HEK293 (cell line): ENCODE results near the gene CD37.

Experiments used
- CTCF ChIA-PET: fragments of 350-600 bp; formaldehyde crosslinking; extraction: SDS; loops from one replicate; lab custom pipeline; 2021; ENCODE audit warnings: antibody characterized with exemption; lab: Yijun Ruan, JAX
- POLR2A ChIA-PET: fragments of 300-600 bp; formaldehyde crosslinking; extraction: SDS; loops from one replicate; lab custom pipeline; 2020; ENCODE audit warnings: antibody characterized with exemption, inconsistent platforms; lab: Yijun Ruan, JAX
- H3K27ac ChIP-seq: fragments of 200-500 bp; sonication (Bioruptor generic); 2 replicates; pipeline ENCODE4 v1.5.1; 2014; ENCODE audit warnings: low read depth, low read length, control low read depth, inconsistent platforms; ENCODE audit errors: extremely low read depth
- H3K36me3 ChIP-seq, 2 experiments: fragments of 200-500 bp in 1 of 2; sonication (Bioruptor generic) in 1 of 2; 1 replicate in 1 of 2; 2 replicates in 1 of 2; pipeline ENCODE4 v1.5.1; 2014 to 2017; ENCODE audit warnings: inconsistent platforms in 2 of 2, low read length in 2 of 2; ENCODE audit not compliant: control insufficient read depth in 2 of 2, insufficient read depth in 1 of 2
- H3K4me1 ChIP-seq: fragments of 200-500 bp; sonication (Bioruptor generic); 2 replicates; pipeline ENCODE4 v1.5.1; 2014; ENCODE audit warnings: mild to moderate bottlenecking, low read length, inconsistent platforms; ENCODE audit not compliant: control insufficient read depth, insufficient read depth
- H3K4me3 ChIP-seq: 2 replicates; pipeline ENCODE4 v1.5.1; 2011; ENCODE audit warnings: low read depth, mild to moderate bottlenecking, control low read depth, low read length, moderate library complexity
- H3K9me3 ChIP-seq: fragments of 200-500 bp; sonication (Bioruptor generic); 2 replicates; pipeline ENCODE4 v1.5.1; 2014; ENCODE audit warnings: low read depth, low read length, inconsistent platforms; ENCODE audit not compliant: control insufficient read depth, insufficient read depth
- BCL11B ChIP-seq: fragments of 450-650 bp; formaldehyde crosslinking; IDR thresholded peaks from 2 replicates; pipeline ENCODE4 v1.5.1; 2016; ENCODE audit warnings: low read depth, missing biosample characterization, missing genetic modification characterization
- SCRT2 ChIP-seq: fragments of 450-650 bp; formaldehyde crosslinking; IDR thresholded peaks from 2 replicates; pipeline ENCODE4 v1.5.1; 2016; ENCODE audit warnings: missing biosample characterization, missing genetic modification characterization
- ZBTB8A ChIP-seq: fragments of 450-650 bp; formaldehyde crosslinking; IDR thresholded peaks from 2 replicates; pipeline ENCODE4 v1.5.1; 2016; ENCODE audit warnings: missing biosample characterization, missing genetic modification characterization
- ZFP3 ChIP-seq: fragments of 450-650 bp; formaldehyde crosslinking; IDR thresholded peaks from 2 replicates; pipeline ENCODE4 v1.5.1; 2016; ENCODE audit warnings: low read depth, missing biosample characterization, missing genetic modification characterization
- ZNF10 ChIP-seq: fragments of 450-650 bp; formaldehyde crosslinking; IDR thresholded peaks from 2 replicates; pipeline ENCODE4 v1.5.1; 2017; ENCODE audit warnings: missing biosample characterization, missing genetic modification characterization
- ZNF350 ChIP-seq: fragments of 450-650 bp; formaldehyde crosslinking; IDR thresholded peaks from 2 replicates; pipeline ENCODE4 v1.5.0; 2017; ENCODE audit warnings: missing biosample characterization, mild to moderate bottlenecking, missing genetic modification characterization
- ZNF510 ChIP-seq: fragments of 450-650 bp; formaldehyde crosslinking; IDR thresholded peaks from 2 replicates; pipeline ENCODE4 v1.5.1; 2018; ENCODE audit warnings: mild to moderate bottlenecking, missing genetic modification characterization, missing biosample characterization; ENCODE audit not compliant: insufficient replicate concordance
- TF ChIP-seq, protein P1 (sequence below): fragments of 450-650 bp; formaldehyde crosslinking; IDR thresholded peaks from 2 replicates; pipeline ENCODE4 v1.5.1; 2016; ENCODE audit warnings: missing biosample characterization, missing genetic modification characterization
- TF ChIP-seq, protein P2 (sequence below): fragments of 450-650 bp; formaldehyde crosslinking; IDR thresholded peaks from 2 replicates; pipeline ENCODE4 v1.5.1; 2017; ENCODE audit warnings: missing biosample characterization, missing genetic modification characterization
- TF ChIP-seq, protein P3 (sequence below): fragments of 450-650 bp; formaldehyde crosslinking; IDR thresholded peaks from 2 replicates; pipeline ENCODE4 v1.5.1; 2016; ENCODE audit warnings: missing biosample characterization, missing genetic modification characterization
- TF ChIP-seq, protein P4 (sequence below): fragments of 450-650 bp; formaldehyde crosslinking; IDR thresholded peaks from 2 replicates; pipeline ENCODE4 v1.5.1; 2016; ENCODE audit warnings: missing biosample characterization, missing genetic modification characterization, borderline replicate concordance

Gene CD37

DNA sequence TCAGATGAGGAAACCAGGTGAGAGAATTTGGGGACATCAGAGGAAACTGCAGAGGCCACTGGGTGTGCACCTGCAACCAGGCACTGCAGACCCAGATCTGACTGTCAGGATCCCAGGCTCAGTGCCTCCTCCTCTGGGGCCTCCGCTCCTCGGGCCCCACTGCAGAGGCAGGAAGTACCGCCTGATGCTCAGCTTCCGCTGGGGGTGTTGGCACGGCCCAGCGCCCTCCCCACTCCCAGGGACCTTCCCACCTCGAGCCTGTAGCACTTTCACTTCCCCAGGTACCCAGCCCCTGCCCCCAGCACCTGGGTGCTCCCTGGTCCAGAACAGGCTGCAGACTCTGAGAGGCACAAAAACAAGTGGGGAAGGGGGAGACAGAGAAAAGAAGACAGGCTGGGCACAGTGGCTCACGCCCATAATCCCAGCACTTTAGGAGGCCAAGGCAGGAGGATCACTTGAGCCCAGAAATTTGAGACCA lies 1.4 kb upstream of the CD37 start:
- Histone ChIP-seq H3K27ac (no peak overlapping the region), H3K4me1 (no peaks in the 10 kb centered on the region), H3K9me3 (no peaks in the 10 kb centered on the region), H3K36me3 (peaks cover 0 to 4% of the 10 kb centered on the region in 2 experiments; a peak in 2 of 3 replicates), H3K4me3 (no peak overlapping the region)
- POLR2A ChIA-PET, result no interaction called here
- CTCF ChIA-PET, result interaction anchor here (0.7 kb wide), 1 partner anchor 125 kb away, joined by 3 read pairs; no protein-coding TSS in a partner anchor
- no peak for TF ChIP-seq ZBTB8A (tag by site-specific recombination)
- TF ChIP-seq ZFP3 (tag by site-specific recombination), result no peak
- TF ChIP-seq SCRT2, result no peak
- TF ChIP-seq, protein P1, sequence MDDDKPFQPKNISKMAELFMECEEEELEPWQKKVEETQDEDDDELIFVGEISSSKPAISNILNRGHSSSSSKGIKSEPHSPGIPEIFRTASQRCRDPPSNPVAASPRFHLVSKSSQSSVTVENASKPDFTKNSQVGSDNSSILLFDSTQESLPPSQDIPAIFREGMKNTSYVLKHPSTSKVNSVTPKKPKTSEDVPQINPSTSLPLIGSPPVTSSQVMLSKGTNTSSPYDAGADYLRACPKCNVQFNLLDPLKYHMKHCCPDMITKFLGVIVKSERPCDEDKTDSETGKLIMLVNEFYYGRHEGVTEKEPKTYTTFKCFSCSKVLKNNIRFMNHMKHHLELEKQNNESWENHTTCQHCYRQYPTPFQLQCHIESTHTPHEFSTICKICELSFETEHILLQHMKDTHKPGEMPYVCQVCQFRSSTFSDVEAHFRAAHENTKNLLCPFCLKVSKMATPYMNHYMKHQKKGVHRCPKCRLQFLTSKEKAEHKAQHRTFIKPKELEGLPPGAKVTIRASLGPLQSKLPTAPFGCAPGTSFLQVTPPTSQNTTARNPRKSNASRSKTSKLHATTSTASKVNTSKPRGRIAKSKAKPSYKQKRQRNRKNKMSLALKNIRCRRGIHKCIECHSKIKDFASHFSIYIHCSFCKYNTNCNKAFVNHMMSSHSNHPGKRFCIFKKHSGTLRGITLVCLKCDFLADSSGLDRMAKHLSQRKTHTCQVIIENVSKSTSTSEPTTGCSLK (tag by site-specific recombination), result no peak
- no peak for TF ChIP-seq ZNF350 (tag by site-specific recombination)
- no peak for TF ChIP-seq ZNF10 (tag by site-specific recombination)

DNA sequence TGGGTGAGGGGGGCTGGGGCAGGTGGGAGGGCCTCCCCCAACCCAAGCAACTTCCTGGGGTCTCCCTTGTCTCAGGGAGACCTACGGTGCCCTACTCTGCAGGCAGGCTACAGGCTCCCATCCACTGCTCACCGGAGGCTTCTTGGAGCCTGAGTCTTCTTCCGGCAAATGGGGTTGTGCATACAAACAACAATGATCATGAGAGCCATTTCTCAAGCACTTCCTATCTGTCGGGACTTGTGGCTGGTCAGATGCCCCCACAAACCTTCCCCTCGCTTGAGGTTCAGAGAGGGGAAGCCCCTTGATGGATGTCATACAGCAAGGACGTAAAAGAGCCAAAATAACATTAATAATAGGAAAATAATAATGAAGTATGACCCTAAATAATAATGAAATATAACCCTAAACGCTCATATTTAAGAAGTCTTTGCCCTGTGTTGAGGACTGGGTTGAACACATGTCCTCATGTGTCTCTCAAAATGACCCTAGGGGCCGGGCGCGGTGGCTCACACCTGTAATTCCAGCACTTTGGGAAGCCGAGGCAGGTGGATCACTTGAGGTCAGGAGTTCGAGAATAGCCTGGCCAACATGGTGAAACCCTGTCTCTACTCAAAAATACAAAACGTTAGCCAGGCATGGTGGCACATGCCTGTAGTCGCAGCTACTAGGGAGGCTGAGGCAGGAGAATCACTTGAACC lies 727 bp downstream of the CD37 start:
- TF ChIP-seq BCL11B (tag by site-specific recombination) (no peak), ZNF510 (tag by site-specific recombination) (no peak)
- TF ChIP-seq, protein P2, sequence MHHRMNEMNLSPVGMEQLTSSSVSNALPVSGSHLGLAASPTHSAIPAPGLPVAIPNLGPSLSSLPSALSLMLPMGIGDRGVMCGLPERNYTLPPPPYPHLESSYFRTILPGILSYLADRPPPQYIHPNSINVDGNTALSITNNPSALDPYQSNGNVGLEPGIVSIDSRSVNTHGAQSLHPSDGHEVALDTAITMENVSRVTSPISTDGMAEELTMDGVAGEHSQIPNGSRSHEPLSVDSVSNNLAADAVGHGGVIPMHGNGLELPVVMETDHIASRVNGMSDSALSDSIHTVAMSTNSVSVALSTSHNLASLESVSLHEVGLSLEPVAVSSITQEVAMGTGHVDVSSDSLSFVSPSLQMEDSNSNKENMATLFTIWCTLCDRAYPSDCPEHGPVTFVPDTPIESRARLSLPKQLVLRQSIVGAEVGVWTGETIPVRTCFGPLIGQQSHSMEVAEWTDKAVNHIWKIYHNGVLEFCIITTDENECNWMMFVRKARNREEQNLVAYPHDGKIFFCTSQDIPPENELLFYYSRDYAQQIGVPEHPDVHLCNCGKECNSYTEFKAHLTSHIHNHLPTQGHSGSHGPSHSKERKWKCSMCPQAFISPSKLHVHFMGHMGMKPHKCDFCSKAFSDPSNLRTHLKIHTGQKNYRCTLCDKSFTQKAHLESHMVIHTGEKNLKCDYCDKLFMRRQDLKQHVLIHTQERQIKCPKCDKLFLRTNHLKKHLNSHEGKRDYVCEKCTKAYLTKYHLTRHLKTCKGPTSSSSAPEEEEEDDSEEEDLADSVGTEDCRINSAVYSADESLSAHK (tag by site-specific recombination), result no peak
- TF ChIP-seq, protein P3, sequence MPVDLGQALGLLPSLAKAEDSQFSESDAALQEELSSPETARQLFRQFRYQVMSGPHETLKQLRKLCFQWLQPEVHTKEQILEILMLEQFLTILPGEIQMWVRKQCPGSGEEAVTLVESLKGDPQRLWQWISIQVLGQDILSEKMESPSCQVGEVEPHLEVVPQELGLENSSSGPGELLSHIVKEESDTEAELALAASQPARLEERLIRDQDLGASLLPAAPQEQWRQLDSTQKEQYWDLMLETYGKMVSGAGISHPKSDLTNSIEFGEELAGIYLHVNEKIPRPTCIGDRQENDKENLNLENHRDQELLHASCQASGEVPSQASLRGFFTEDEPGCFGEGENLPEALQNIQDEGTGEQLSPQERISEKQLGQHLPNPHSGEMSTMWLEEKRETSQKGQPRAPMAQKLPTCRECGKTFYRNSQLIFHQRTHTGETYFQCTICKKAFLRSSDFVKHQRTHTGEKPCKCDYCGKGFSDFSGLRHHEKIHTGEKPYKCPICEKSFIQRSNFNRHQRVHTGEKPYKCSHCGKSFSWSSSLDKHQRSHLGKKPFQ (tag by site-specific recombination), result no peak
- TF ChIP-seq, protein P4, sequence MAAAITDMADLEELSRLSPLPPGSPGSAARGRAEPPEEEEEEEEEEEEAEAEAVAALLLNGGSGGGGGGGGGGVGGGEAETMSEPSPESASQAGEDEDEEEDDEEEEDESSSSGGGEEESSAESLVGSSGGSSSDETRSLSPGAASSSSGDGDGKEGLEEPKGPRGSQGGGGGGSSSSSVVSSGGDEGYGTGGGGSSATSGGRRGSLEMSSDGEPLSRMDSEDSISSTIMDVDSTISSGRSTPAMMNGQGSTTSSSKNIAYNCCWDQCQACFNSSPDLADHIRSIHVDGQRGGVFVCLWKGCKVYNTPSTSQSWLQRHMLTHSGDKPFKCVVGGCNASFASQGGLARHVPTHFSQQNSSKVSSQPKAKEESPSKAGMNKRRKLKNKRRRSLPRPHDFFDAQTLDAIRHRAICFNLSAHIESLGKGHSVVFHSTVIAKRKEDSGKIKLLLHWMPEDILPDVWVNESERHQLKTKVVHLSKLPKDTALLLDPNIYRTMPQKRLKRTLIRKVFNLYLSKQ (tag by site-specific recombination), result no peak
- TF ChIP-seq, all 188 proteins: peak for 0
- H3K36me3 ChIP-seq, result peaks cover 0 to 7% of the 10 kb centered on the region in 2 experiments; a peak in 2 of 3 replicates
- no peak overlapping the region for H3K27ac ChIP-seq
- ChIA-PET CTCF (no interaction called here), POLR2A (no interaction called here)
- no peak overlapping the region for H3K4me3 ChIP-seq
- H3K9me3 ChIP-seq, result no peaks in the 10 kb centered on the region
- peaks cover 7% of the 10 kb centered on the region; the same call in 1 of the 2 replicates for H3K4me1 ChIP-seq
